GM12873 (cell line): ENCODE results near the gene CRYGA.

Experiments used
- TF ChIP-seq, protein P1 (sequence below): IDR thresholded peaks from 2 replicates; pipeline ENCODE4 v1.5.1; 2012; ENCODE audit warnings: low read depth, mild to moderate bottlenecking, moderate library complexity, low read length, control low read depth; ENCODE audit not compliant: insufficient read depth; ENCODE audit errors: missing control alignments

The CRYGA gene, protein sequence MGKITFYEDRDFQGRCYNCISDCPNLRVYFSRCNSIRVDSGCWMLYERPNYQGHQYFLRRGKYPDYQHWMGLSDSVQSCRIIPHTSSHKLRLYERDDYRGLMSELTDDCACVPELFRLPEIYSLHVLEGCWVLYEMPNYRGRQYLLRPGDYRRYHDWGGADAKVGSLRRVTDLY

DNA sequence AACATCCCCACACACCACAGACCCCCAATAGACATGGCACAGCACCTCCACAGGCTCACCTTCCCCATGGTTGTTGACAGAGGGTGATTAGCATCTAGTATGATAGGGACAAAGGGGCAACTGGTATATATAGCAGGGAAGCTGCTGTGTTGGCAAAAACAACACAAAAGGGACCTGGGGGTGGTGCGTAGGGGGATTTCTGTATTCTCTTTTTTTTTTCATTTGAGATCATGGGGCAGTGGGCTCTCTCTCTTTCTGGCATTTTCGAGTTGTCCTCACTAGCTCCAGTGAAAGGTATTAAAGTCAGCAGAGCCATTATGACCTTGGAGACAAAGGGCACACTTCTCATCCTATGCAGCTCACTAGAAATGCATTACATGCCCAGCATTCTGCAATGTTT, at the start of gene CRYGA:
CRYGA (minus strand) TSS at position 101 of the 400 bp plus-strand sequence; CDS start at position 68, 33 bp downstream.
- TF ChIP-seq, protein P1, sequence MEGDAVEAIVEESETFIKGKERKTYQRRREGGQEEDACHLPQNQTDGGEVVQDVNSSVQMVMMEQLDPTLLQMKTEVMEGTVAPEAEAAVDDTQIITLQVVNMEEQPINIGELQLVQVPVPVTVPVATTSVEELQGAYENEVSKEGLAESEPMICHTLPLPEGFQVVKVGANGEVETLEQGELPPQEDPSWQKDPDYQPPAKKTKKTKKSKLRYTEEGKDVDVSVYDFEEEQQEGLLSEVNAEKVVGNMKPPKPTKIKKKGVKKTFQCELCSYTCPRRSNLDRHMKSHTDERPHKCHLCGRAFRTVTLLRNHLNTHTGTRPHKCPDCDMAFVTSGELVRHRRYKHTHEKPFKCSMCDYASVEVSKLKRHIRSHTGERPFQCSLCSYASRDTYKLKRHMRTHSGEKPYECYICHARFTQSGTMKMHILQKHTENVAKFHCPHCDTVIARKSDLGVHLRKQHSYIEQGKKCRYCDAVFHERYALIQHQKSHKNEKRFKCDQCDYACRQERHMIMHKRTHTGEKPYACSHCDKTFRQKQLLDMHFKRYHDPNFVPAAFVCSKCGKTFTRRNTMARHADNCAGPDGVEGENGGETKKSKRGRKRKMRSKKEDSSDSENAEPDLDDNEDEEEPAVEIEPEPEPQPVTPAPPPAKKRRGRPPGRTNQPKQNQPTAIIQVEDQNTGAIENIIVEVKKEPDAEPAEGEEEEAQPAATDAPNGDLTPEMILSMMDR = no peak

DNA sequence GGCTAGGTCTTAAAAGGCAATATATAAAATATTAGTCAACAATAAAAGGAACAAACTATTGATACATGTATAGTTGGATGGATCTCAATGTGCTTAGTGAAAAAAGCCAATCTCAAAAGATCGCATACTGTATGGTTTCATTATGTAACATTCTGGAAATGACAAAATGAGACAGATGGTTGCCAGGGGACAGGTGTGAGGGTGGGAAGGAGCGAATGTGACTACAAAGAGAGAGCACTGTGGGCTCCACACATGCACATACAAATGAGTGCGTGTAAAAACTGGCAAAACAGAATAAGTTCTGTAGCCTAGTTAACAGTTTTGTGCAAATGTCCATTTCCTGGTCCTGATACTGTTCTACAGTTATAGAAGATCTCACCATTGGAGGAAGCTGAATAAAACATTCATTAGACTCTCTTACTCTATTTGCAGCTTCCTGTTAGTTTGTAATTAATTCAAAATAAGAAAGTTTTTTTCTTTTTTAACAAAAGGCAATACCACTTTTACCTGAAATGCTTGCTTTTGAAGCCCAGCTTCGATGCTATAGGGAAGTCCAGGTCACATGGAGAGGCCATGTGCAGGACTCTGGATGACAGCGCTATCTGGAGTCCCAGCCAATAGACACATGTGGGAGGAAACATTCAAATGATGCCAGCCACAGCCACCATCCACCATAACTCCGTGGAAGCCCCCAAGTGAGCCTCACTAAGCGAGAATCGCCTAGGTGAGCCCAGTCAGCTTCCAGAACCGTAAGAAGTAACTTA, 47.5 kb upstream of the CRYGA start:
- TF ChIP-seq, protein P1 = no peak

DNA sequence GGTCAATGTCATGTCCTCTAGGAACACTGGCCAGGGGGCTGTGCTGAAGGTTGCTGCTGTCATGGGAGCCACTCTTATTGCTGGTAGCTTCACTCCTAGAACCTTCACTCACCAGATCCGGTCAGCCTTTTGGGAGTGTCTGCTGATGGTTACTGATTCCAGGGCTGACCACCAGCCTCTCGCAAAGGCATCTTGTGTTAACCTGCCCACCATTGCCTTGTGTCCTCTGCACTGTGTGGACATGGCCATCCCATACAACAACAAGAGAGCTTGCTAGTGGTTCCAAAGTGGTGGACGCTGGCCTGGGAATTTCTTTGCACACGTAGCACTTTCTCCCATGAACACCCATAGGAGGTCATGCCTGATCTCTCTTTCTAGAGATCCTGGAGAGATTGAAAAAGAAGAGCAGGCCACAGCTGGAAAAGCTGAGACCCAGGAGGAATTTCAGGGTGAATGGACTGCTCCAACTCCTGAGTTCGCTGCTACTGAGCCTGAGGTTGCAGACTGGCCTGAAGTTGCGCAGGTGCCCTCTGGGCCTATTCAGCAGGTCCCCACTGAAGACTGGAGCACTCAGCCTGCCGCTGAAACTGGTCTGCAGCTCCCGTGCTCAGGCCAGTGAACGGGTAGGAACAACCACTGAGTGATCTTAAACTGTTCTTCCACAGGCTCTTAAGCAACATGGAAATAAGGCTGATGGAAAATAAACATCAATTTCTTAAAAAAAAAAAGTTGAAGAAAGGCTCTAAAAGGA, 45.1 kb upstream of the CRYGA start:
- TF ChIP-seq, protein P1 = no peak

DNA sequence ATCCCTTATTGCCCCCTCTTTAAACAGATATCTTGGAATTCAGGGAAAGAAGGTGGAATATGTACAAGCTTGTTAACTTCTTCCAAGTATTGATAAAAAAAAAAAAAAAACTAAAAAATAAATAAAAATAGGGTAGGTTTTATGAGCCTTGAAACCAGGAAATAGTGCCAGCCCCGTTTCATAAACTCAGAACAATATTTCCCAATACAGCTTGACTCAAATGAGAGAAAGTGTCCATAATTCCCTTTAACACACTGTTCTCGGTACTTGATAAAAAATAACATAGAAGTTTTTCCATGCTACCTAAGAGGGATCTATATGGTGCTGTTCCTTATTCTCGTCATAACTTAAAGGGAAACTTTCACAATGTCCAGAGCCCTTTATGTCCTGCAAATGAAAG, 44.4 kb upstream of the CRYGA start:
- TF ChIP-seq, protein P1 = no peak

DNA sequence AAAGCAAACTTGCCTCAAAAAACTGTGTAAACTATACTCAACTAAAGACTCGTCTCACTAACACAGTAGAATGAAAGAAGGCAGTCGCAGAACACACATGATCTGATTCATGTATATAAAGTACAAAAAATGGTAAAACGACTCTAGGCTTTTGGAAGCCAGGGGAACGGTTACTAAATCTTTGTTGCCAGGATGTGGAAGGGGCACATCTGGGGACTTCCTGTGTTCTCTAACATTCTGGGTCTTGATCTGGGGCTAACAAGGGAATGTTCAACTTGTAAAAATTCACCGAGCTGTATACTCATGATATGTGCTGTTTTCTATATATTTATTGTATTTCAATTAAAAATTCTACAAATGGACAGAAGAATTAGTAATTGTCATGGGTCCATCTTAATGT, 40.8 kb upstream of the CRYGA start:
- TF ChIP-seq, protein P1 = no peak

DNA sequence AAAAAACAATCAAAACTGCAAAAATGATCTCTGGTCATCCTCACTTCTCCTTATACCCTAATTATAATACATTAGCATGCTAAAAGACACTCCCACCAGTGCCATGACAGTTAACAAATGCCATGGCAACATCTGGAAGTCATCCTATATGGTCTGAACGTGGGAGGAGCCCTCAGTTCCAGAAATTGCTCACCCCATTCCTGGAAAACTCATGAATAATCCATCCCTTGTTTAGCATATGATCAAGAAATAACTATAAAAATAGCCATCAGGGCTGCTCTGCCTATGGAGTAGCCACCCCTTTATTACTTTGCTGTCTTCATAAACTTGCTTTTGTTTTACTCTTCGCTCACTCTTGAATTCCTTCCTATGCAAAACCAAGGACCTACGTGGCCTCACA, 32.1 kb upstream of the CRYGA start:
- TF ChIP-seq, protein P1 = no peak

DNA sequence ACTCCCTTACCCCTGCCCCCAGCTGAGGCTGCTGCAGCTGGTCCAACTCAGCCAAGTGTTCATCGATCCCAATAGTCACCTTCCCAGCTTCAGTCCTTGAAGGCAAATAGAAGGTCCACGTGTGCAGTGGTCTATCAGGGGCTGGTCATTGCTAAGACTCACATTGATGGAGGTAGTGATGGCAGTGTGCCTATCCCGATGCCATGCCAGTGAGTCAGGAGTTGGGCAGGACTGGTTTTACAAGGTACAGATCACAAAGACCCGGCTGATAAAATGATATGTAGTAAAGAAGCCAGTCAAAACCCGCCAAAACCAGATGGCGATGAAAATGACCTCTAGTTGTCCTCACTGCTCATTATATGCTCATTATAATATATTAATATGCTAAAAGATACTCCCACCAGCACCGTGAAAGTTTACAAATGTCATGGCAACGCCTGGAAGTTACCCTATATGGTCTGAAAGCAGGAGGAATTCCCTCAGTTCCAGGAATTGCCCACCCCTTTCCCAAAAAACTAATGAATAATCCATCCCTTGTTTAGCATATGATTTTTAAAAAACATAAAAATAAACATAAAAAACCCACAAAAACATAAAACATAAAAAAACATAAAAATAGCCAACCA, 29.3 kb upstream of the CRYGA start:
- TF ChIP-seq, protein P1 = no peak
